Putamen (tissue), 1 donor: ENCODE measurements around the gene LRRC4.

Experiments
- DNase-seq: peaks from one replicate; pipeline ENCODE4 v3.0.0-alpha.2; 2016; ENCODE audit warnings: low spot score

The LRRC4 gene, protein sequence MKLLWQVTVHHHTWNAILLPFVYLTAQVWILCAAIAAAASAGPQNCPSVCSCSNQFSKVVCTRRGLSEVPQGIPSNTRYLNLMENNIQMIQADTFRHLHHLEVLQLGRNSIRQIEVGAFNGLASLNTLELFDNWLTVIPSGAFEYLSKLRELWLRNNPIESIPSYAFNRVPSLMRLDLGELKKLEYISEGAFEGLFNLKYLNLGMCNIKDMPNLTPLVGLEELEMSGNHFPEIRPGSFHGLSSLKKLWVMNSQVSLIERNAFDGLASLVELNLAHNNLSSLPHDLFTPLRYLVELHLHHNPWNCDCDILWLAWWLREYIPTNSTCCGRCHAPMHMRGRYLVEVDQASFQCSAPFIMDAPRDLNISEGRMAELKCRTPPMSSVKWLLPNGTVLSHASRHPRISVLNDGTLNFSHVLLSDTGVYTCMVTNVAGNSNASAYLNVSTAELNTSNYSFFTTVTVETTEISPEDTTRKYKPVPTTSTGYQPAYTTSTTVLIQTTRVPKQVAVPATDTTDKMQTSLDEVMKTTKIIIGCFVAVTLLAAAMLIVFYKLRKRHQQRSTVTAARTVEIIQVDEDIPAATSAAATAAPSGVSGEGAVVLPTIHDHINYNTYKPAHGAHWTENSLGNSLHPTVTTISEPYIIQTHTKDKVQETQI

DNA sequence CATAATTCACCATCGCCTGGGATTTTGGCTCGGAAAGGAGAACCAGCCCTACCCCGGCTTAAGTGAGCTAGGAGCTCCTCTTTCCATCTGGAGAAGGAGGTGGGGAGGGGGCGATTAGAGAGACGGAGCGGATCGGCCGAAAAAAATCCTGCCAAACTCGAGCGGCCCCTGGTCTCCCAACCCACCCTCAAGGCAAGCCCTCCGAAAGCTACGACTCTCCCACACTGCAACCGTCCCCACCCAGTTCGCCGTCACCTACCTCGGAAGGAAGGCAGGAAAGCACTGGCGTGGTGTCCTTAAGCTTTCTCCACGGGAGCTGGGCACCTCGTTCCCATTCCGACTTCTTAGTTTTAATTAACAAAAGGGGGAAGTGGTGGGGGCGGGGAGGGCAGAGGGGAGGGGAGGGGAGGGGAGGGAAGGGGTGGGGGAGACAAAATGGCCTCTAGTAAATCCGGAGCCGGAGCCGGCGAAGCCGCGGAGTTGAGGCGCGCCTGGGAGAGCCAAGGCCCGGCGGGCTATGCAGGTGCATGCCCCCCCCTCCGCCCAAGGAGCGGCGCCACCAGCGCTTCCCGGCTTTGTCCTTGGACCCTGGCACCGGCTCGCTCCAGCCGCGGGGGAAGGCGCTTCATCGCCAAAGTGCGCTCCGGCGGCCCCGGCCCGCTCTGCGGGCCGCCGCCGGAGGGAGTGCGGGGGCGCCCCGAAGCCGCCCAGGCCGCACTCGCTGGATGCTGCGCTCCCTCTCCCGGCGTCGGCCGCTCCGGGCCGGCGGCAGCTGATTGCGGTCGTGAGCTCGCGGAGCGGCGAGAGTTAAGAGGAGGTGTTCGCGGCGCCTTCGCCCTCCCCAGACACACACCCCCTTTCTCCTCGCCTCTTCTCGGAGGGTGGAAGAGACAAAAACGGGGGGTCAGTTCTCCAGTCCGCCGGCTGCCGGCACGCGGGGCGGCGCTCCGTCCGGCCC is at the start of gene LRRC4:
Gene LRRC4, minus strand, starts transcription at position 784 of the 958 bp plus-strand sequence. CDS start 797 bp downstream, outside the sequence.
- DNase-seq, result no peak

DNA sequence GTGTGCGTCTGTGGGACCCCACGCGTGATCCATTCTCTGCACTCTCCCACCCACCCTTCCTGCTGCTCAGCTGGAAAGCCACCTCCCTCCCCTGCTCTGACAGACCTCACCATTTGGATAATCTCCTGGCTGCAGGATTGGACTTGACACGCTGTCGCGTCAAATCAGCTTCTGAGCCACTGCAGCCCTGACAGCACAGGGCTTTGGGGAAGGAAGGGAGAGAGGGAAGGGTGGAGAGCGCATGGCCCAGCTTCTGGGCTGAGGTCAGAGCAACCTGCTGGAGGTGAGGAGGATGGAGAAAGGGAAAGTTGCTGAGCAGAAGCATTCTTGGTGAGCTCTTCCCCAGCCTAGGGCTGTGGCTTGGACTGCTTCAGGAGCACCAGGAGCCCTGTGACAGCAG is 48.9 kb upstream of the LRRC4 start:
- no peak for DNase-seq

DNA sequence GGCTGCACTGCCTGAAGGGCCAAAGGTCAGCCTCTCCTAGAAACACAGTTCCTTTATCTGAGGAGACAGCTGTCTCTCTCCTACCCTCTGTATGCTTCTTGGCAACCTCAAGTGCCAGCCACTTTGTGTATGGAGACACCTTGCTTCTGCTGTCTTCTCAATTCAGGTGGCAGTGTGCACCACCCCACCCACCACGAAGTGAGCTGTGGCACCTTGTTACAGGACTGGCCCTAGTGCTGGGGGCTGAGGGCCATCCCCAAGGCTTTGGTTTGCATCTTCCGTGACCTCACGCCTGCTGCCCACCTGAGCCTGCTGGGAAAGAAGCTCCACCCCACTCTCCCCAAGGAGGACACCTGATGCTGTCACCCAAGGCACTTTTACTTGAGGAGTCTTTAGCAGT is 47.1 kb upstream of the LRRC4 start:
- DNase-seq, result no peak

DNA sequence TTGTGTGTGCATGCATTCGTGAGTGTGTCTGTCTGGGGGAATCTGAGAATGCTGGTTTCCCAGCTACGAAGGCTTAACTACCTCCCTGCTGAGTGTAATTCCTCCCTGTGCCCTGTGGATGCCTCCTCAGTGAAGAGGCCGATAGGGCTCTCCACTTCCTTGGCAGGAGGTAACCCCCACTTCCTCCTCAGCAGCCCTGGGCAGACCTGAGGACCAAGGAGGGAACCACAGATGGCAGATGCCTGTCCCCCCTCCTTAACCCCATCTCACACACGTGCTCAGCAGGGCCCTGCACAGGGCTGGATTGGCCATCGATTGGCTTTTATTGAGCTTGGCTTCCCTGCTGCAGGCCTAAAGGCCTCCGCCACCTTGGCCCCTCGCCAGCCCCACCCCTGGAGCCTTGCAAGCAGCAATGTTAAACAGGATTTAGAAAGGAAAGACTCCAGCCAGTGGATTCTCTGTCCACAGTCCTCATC is 45.6 kb upstream of the LRRC4 start:
- no peak for DNase-seq

DNA sequence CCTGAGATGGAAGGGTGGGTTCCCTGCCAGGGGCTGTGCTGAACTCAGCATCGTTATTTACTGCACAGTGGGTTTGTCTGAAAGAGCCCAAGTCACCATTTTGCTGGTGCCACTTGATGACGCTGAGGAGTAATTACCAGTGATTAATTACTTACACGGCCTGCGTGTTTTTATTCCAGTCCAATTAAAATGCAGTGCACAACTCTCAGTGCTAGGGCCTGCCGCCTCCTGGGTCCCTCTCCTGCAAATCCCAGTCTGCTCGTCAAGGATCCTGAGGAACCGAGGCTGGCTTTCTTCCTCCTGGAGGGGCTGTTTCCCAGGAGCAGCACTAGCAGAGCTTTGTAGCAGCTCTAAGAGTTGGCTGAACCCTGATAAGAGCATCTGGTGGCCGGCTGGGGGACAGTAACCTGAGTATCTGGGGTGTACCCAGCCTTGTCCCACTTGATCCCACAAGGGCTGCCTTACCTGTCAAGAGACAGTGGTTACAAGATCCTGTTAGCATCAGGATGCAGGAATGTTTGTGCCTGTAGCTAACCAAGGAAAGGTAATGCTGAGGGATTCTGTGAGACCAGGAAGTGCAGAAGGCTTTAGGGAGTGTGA is 45.1 kb upstream of the LRRC4 start:
- DNase-seq, result peak; percentile 23

DNA sequence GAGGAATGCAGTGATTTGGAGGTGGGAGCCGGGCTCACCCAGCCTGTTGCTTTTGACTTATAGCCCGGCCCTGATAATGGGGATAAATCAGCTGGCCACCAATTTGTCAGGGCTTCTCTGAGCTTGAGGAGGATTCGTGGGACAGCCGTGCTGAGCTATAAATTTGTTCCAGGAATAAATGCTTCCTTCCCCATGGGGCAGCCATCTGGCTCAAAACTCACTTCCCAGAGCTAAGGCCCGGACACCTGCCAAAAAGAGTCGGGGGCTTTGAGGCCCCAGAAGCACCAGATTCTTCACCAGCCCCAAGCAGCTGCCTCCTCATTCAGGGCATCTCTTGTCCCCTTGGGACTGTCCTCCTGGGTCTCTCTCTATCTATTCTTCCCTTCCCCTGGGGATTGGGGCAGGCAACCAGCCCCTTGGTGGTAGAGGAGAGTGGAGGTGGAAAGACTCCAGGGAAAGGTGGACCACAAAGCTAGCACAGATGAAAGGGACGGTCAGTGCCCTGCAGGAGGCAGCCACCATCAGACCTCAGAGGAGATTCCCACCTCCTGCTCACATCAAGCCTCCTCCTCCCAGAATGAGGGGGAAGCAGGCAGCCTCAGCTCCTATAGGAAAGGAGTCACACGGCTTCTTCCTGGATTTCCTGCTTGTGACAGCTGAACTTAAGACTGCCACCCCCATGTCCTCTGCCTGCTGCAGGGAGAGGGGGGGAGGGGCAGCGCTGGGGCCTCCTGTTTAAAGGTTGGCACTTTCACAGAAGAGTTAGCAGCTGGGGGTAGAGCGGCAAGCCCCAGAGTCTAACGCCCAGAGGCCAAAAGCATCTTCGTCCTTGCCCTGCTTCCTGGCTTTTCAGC is 44.2 kb upstream of the LRRC4 start:
- DNase-seq, result peak; percentile 73

DNA sequence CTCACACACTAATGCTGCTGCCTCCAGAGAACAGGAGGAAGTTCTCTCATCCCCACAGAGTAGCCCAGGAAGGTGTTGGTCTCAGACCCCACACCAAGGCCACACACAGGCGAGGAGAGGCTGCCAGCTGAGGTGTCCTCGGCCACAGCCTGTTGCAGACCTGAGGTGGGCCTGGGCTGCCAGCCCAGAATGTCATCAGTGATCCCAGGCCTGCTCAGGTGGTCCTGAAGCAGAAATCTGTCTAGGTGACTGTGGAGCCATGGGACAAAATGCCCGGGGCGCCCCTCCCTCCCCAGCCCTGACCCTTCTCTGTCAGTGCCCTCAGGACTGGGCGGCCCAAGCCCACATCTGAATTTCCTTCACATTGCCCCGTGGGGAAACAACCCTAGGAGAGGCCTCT is 43.5 kb upstream of the LRRC4 start:
- DNase-seq, result no peak

DNA sequence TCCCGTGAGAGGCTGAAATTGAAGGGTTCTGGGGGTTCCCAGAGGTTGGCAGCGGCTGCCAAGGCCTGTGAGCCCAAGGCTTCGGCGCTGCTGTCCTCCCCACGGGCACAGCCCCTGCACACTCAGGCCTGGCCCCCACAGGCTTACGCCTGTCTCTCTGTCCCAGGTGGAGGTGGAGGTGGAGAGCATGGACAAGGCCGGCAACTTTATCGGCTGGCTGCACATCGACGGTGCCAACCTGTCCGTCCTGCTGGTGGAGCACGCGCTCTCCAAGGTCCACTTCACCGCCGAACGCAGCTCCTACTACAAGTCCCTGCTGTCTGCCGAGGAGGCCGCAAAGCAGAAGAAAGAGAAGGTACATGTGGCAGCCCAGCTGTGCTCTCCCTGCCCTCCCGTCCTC is 43.1 kb upstream of the LRRC4 start:
- DNase-seq, result no peak

DNA sequence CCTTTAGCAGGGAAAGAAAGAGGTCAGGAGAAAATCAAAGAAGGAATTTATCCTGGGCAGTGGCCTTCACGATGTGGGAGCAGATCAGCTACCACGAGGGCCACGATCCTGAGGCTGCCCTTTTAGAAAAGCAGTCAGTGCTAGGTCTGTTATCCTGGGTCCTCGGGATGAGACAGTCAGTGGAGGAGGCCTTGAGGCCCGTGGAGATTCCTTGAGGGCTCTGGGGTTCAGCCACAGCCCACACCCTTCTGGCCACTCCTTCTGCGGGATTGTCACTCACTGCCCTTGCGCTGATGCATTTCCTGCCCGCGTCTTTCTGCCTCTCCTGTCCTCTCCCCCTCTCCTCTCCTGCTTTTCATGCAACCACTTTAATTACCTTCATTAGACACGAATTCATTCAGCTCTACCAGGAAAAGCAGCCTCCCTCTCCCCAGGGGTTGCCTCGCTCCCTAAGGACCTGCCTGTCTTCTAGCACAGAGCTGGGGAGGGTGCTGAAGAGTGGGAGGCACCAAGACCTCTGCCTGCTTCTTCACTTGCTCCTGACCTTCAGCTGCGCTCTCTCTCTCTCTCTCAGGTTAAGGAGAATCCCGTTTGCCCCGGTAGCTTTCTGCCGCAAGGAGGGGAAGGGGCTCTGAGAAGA is 42.6 kb upstream of the LRRC4 start:
- no peak for DNase-seq

DNA sequence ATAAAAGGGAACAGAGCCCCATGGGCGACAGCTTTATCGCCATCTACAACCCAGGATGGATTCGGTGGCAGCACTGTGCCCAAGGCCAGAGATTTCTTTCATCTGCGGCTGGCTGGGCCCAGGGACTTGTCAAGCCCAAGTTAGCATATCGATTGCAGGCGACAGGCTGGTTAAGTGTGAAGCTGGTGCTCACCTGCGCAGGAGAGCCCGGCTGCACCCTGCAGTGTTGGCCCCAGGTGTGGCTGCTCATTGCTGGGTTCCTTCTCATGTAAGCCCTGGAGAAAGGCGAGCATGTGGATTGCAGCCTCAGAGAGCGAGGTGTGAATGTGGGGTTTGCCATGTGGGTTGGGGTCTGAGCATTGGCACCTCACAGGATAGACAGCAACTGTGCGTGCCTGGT is 40.6 kb upstream of the LRRC4 start:
- DNase-seq, result no peak

DNA sequence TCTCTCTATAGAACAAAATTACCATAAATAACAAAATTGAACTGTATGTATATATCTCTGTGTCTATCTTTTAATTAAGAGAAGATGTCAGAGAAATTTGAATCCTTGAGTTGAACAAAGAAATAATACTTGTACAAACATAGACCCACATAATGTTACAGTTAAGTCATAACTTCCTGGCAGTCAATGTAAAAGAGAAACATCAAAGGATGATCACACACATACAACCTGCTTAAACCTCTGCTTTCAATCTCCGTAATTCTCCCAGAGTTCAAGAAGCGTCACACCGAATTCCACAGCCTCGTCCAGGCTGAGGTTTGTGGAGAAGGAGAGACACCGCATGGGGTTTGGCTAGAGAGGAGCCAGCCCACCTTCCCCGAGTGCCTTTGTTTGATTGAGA is 40.1 kb upstream of the LRRC4 start:
- DNase-seq, result no peak

DNA sequence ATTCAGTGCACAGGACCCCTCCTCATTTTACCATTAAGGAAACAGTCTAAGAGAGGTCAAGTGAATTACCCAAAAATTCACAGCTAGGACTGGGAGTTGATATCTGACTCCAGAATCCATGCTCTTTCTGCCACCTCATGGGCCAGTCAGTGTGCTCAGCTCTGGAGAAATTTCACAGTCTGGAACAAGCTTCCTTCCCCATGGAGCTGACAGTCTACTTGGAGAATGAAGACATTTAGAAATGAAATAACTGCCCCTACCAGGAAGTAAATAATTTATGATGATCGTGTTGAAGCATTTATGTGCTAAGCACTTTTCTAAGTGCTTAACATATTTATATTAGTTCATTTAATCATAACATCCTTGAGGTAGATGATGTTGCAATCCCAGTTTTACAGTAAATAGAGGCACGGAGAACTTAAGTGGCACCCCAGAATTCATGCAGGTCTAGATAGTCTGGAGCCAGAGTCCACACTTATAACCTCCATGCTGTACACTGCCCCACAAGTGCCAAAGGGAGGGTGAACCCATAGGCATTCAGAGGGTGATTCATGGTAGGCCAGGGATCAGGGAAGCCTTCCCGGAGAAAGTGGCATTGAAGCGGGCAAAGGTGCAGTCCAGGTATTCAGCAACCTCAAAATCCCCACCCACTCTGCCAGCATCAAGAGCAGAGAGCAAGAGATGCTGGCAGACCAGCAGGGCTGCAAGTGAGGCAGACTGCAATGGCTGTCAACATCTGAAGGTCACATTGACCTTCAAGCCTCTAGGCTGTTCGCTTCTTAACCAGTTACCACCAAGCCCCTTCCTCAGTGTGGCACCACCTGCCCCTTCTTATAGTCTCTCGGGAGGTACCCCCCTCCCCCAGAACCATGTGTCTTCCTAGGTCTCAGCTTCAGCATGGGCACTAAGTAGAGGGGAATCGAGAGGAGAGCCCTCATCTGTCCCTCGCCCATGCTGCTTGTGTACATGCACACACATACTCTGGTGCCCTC is 38.4 kb upstream of the LRRC4 start:
- DNase-seq, result no peak

DNA sequence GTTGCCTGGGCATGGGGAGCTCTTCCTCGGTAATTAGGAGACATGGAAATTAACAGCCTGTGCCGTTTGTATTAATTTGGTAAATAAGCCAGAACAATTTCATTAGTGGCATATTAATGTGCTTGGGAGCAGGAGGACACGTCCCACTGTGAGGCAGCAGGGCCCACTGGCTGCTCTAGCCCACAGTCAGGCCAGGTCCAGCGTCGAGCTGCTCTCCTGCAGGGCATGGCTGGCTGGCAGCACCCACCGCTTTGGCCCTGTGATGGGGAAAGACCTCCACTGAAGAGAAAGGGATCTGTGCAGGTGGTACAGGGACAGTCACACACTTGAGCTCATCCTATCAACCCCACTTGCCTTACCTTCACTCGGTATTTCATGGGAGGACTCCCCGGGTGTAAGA is 37.5 kb upstream of the LRRC4 start:
- no peak for DNase-seq

DNA sequence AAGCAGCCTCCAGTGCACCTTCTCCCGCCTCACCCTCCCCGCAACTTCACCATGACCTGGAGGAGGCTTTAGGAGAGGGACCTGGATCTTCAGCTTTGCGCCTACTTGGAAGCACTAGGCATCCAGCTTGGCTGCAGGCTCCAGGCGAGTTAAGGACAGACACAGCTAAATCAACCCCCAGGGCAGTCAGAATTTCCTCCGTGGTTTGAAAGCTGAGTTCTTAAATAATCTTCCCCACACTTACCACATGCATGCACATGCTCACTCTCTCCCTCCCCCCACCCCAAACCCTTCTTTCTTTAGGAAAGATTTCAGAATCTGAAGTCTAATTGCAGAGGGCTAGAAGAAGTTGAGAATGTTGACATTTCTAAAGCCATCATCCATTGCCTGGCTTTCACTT is 36.7 kb upstream of the LRRC4 start:
- no peak for DNase-seq

DNA sequence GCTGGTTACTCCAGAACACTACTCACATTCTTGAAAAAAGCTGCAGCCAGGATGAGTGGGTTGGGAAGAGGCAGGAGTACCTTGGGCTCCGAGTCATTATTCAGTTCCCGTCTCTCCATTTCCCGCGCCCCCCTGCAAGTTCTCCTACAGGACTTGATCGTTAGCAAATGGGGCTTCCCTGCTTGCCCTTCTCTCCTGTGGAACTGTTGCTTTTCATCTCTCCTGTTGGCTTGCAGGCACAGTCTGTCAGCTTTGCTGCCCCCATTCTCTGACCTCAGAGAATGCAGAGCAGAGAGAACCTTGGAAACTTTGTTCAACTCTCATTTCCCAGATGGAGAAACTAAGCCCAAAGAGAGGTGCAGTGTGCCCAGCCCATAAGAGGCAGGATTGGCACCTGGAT is 35.6 kb upstream of the LRRC4 start:
- DNase-seq, result no peak

DNA sequence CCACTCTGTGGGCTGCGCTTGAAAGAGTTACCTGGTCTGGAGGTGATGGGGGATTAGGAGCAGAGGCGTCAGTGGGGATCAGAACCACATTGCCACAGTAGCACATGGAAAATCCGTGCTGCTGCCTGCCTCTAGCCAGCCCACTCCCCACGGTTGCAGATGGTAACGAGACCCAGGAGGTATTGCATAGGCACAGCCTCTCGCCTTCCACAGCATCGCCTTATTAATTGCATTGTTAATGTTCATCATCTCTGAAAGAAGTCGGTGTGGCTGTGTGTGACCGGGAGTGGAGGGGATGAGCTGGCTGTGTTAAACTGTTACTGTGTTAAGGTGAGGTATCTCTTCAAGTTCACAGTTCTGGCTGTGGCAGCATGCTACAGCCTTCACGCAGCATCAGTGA is 35.2 kb upstream of the LRRC4 start:
- no peak for DNase-seq

DNA sequence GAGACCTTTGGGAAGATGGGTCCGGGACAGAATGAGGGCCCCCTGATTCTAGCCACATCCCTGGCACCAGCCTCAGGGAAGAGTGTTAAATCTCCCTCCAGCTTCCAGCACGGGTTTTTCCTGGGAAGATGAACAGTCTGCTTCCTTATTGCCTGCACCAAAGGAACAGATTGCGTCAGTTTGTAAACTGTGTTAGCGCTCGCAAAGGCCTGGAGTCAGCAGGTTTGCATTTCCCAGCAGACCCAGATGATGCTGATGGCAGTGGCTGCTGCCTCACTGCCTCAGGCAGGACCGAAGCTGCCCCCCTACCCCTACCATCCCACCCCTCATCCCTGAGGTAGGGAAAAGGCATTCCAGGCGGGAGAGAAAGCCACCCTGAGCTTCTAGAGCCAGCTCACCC is 34.6 kb upstream of the LRRC4 start:
- DNase-seq, result no peak

DNA sequence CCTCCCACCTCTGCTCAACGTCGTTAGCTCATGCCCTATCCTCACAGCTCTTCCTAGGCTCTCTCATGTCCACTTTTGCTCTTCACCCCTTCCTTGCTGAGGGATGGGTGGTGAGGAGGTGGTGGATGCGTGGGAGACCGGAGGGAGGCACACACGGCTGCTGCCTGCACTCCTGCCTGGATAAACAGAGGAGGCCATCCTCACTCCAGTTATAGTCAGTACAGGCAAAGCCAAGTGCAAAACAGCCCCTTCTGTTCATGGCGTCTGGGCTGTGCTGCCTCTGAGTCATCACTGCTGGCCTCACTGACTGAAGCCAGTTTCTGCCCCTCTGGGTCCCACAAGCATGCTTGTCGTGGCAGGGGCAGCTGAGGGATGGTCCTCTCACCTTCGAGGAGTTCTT is 31.9 kb upstream of the LRRC4 start:
- no peak for DNase-seq

DNA sequence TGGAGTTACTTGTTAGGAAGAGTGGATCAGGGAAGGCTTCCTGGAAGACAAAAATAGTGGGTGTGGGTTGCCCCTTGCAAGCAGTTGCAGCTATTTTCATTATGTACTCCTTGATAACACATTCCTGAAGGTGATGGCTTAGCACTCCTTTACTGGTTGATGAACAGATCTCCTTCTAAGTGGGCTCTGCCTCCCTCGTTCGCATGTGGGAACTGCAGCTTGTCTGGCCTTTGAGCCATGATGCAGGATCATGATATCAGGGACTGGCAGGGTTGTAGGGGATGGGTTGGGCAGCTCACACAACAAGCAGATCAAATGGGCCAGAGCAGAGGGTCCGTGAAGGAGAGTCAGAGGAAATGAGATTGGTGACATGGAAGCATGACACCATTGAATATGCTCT is 28.8 kb upstream of the LRRC4 start:
- DNase-seq, result no peak
